NCI-H1092 (cell line): ENCODE results near the gene SAMD3.
"Not testable (repeated sequence)": the region's sequence is repeated elsewhere in the genome, so short reads cannot be mapped to it uniquely, and the experiment has no call there.

ENCODE experiments used
- DNase-seq: peaks from one replicate; lab custom pipeline; 2025; lab: John Stamatoyannopoulos, UW

The SAMD3 gene

DNA sequence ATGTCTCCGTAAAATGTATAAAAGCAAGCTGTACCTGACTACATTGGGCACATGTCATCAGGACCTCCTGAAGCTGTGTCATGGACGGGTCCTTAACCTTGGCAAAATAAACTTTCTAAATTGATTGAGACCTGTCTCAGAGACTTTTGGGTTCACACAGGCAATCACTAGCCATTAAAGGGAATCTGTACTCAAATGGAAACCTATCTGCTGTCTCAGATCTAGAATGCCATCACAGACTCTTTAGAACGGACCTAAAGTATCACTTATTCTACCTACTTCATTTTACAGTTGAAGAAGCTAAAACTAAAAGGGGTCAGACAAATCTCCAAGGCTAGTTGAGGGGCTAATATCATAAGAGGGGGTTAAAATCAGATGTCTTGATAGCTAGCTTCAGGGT lies 11.1 kb downstream of the SAMD3 start:
- DNase-seq: no peak

DNA sequence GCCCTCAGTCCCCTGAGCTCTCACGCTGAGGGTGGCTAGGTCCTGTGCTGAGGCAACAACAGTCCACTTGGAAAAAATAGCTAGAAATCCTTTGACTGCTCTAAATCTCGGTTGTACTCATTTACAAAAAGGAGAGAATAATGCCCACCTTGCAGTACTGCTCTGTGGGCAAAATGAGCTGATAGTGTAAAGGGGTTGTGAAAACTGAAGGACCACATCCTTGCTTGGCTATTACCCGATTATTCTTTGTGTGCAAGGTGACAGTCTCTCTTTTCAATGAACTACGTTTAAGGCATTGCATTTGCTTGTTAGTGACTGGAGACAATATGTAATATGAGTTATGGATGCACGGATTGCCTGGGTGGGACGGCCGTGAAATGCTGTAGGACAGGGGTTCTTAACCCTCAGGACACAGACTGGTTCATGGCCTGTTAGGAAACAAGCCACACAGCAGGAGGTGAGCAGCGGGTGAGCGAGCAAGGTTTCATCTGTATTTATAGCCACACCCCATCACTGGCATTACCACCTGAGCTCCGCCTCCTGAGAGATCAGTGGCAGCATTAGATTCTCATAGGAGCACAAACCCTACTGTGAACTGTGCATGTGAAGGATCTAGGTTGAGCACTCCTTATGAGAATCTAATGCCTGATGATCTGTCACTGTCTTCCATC lies 14.6 kb downstream of the SAMD3 start:
- DNase-seq: no peak

DNA sequence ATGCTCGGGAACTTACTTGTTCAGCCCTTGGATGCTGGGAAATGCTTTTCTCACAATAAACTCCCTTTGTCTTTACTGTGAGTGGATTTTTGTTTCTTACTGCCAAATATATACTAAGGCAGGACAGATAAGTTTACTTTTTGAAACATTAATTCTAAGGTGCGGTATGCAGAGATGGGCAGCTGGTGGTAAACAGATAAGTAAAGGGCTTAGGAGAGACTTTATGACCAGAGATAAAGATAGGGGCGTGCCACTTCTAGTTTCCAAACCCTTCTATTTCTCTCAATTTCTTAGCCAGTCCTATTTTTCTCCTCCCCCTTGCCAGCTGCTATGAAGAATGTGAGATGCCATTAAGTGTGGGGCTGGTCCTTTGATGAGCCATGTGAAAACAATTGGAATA lies 16.3 kb downstream of the SAMD3 start:
- DNase-seq: no peak

DNA sequence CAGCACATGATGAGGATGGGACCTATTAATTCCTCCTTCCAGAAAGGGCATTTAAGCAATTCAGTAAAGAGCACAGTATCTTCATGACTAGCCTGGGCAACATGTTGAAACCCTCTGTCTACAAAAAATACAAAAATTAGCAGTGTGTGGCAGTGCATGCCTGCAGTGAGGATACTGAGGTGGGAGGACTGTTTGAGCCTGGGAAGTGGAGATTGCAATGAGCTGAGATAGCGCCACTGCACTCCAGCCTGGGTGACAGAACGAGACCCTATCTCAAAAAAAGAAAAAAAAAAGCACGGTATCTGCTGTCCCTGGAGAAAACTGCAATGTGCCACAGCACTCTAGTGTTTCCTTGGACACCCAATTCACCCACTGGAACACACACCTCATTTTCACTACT lies 18.4 kb downstream of the SAMD3 start:
- DNase-seq: no peak

DNA sequence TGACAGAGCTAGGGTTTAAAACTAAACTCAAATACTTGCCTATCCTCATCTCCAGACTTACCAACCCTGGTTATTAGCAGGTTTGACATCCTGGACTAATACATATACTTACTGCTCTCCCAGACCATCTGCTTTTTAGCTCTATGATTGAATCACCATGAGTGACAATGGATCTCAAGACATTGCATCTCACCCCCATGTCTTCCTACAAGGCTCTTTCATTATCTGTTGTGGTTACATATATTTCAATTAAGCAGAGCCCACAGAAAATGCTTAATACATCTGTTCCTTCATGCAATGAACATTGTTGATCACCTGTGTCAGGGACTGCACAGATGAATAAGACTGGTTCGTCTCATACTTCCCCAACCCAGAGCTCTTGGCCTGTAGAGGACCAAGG lies 19.4 kb downstream of the SAMD3 start:
- DNase-seq: no peak

DNA sequence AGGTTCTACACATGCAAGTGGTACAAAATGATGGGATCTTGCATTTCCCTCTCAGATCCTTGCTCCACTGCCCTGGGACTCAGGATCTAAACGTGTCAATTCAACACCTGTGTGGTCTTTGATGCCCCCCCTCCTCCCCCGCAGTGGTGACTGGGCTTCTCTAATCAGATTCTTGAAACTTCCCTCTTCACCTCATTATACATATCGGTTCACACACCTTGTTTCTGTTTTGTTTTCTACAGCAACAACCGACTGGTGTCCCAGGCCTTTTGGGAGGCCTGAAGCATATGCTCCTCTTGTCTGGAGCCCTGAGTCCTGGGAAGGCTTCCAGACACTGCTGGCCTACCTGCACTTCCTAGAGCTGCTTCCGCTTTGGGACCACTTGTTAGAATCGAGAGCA lies 20.0 kb downstream of the SAMD3 start:
- no peak for DNase-seq

DNA sequence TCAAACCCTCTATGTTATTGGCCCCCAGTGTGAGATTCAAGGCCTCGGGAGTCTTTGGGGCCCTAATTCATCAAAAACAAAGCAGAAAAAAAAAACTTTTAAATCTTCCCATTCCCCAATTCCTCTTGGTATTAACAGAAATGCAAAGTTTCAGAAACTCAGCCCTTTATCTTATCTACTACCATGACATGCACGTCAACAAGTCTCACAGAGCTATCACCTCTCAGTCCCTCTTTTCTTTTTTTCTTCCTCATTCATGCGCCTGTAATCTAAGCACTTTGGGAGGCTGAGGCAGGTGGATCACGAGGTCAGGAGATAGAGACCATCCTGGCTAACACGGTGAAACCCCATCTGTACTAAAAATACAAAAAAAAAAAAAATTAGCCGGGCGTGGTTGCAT lies 22.7 kb downstream of the SAMD3 start:
- no peak for DNase-seq

DNA sequence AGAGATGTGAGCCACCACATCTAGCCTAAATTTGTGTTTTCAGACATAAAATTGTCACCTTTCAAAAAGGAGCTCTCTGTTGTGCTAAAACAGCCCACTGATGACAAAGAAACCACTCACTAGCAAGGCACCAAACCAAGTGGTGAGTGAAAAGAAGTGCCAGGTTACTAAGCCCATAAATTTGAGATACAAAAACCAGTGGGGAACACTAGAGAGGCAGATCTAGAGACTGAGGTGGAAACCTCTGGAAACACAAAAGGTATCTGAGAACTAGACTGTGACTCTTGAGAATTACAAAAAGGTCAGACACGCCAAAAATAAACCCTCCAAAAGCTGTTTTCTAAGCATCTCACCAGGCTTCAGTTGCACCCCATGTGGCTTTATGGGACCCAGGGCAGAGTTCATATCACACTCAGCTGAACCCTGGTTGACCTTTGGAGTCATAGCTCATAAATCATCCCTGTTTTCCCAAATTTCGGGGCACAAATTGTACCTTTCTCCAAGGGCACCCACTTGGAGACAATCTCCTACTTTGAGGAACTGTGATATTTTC lies 24.2 kb downstream of the SAMD3 start:
- DNase-seq: no peak

DNA sequence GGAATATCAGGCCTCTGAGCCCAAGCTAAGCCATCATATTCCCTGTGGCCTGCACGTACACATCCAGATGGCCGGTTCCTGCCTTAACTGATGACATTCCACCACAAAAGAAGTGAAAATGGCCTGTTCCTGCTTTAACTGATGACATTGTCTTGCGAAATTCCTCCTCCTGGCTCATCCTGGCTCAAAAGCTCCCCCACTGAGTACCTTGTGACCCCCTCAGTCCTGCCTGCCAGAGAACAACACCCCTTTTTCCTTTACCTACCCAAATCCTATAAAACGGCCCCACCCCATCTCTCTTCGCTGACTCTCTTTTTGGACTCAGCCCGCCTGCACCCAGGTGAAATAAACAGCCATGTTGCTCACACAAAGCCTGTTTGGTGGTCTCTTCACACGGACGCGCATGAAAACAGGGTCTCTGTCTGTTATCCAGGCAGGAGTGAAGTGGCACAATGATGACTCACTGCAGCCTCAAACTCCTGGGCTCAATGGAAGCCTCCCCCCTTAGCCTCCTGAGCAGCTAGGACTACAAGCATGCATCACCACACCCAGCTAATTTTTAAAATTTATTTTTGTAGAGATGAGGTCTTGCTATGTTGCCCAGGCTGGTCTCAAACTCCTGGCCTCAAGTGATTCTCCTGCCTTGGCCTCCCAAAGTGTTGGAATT lies 24.8 kb downstream of the SAMD3 start:
- not testable (repeated sequence) for DNase-seq

DNA sequence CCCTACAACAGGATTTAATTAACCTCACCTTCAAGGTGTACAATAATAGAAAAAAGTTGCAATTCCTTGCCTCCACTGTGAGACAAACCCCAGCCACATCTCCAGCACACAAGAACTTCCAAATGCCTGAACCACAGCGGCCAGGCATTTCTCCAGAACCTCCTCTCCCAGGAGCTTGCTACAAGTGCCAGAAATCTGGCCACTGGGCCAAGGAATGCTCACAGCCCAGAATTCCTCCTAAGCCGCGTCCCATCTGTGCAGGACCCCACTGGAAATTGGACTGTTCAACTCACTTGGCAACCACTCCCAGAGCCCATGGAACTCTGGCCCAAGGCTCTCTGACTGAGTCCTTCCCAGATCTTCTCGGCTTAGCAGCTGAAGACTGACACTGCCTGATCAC lies 28.3 kb downstream of the SAMD3 start:
- not testable (repeated sequence) for DNase-seq

DNA sequence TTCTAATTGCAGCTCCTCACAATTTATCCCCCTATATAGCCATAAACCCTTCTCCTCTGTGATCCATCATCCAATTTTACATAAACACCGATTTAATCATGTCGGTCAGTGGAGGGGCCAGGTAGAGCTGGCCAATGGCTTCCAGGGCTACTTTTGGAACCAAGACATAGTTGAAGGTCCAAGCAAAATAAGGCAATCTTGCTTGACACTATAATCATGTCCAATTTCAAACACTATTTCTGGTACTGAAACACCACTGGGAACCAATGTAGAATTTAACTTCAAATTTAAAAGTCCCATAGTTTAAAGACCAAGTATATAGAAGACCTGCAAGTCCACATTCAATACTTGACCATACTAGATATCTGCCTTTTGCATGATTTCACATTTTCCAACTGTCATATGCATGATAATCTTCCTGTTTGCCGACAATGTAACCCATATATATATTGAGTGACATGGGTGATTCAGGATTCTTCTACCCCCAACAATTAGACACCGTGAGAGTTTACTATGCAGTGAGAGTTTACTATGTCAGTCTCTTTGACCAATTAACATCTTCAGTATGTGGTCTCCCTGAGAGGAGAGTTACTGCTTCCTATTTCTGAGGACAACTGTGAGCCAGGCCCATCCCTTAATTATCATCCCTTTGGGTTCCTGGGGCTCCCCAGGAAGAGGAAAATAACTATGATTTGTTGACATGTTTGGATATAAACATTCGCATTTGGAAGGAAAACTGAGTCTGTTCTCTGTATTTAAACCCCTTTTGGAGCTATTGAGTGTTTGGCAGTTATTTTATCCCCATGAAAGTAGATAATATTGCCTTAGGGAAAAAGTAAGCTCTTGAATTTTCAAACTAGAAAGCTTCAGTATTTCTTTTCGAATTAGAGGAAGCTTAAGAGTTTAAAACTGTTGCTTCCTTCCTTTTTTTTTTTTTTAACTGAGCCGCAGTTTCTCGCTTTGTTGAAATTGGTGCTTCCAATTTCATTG lies 31.8 kb downstream of the SAMD3 start:
- no peak for DNase-seq

DNA sequence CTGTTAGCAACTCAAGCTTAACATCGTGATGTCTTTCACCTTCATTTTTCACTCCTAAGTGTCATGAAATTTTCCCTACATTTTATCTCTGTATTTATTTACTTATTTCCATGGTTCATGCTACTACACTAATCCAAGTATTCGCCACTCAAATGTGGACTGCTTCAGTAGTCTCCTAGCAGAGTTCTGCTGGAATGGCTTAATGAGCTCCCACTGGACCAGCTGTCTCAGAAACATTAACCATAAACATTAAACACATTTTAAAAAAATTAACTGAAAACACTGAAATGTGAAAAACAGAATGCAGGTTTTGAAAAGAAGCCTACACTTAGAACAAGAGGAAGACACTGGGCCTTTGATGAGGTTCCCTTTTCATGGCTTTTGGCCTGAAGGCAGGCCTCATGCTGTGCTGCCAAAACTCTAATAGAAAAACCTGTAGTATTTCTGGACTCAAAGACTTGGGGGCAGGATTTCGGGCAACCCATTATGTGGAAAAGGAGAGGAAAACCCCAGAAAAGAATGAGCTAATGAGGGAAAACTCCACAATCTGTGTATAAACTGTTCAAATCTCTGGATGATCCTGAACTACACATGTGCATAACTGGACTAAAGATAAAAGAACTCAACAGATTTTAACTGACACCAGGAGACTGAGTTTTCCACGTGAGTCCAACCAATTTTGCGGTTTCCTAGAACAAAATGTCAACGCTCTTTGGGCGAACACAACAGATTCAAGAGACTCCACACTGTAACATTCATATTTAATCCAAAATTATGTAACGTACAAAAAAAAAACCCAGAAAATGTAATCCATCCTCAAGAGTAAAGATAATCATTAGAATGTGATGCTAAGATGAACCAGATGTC lies 33.0 kb downstream of the SAMD3 start:
- no peak for DNase-seq

DNA sequence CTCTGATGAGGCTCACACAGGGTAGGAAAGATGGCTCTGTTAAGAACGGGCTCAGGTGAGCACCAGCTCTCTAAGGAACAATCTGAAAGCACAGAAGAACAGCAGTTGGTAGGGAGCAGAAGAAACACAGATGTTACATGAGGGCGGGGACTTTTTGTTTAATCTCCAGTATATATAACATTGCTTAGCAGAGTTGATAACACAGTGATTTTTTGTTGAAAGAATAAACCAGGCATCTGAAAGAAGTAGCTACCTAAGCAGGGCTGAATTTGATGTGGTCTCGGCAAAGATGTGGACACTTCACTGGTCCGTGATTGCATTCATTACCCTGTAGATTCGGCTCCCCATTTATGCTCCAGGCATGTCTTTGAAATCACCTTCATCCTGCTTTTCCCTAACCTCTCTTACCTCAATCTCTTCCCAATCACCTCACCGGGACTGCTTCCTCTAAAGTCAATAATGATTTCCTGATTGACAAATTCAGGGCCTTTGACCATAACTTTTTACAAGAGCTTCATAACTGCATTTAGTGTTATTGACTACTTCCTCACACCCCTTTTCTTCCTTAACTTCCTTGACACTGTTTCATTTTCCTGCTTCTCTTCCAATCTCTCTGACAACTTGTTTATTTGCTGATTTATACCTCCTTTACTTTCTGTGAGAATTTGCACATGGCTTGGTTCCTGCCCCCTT lies 34.4 kb downstream of the SAMD3 start:
- DNase-seq: no peak

DNA sequence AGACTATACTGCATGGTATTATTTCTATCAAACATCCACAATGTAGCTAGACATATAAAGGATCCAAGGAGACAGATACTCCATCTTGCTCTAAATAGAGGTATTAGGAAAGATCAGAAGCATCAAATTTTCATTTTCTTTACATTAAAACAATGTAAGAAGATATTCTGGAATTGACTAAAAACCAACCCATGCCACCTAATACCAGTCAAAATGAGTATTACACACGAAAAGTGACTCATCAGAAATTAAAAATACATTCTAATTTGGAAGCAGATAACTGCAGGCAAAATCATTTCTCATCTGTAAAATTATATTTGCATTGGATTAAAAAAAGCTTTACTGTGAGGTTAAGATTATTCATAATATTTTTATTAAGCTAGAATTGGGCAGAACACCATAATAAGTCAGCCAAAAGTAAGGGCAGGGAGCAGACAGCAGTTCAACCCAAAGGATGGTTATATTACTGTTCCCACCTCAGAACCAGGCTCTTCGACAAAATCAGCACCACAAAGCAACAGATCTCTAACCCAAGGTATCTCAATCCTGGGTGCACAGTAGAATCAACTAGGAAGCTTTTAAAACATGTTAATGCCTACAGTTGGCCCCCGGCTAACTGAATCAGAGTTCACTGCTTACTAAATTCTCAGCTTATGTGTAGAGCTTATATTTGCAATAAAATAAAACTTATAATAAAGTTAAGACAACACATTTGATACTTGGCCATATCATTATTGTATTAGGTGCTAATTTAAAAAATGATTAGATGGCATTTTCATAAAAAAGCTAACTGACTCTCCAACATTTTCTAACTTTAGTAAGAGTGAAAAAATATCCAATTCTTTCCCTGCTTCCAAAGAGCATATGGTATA lies 35.2 kb downstream of the SAMD3 start:
- no peak for DNase-seq

DNA sequence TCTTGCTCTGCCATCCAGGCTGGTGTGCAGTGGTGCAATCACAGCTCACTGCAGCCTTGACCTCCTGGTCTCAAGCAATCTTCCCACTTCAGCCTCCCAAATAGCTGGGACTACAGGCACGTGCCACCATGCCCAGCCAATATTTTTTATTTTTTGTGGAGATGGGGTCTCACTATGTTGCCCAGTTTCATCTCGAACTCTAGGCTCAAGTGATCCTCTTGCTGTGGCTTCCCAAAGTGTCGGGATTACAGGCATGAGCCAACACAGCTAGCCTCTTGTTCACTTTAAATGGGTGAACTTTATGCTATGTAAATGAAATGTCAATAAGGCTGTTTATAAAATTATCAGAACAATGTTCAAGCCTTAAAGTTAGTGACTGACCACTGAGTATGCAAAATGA lies 37.1 kb downstream of the SAMD3 start:
- no peak for DNase-seq

DNA sequence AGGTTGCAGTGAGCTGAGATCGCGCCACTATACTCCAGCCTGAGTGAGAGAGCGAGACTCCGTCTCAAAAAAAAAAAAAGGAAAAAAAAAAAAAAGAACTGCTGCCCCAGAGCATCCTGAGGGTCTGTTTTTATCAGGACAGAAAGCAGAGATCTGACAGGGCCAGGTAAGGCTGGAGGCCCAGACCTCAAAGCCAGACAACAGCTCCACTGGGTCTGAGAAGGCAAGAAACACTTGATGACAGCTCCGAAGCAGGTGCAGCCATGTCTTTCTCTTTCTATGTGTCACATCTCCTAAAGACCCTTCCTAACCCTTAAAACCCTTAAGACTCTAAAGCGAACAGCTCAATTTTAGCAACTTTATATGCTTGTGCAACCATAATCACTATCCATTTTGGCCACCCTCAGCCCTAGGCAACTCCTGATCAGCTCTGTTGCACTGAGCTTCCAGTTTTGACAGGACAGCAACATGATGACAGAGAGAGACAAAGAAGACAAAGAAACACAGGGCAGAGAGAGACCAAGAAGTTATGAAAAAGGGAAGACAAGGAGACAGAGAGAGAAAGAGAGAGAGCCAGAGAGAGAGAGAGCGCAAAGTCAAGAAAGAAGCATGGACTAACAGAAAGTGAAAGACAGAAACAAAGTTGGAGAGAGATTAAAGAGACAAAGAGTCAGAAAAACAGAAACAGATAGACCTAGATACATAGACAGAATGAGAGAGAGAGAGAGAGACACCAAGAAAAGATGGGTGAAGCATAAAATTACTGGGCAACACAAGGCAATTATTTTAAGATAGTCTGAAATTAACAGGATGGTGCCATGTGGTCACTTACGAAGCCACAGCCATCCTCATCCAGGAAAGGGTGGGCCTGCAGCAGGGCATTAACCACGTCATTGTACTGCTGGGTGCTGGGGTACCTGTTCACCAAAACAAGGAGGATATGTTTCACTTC lies 39.2 kb downstream of the SAMD3 start:
- no peak for DNase-seq

DNA sequence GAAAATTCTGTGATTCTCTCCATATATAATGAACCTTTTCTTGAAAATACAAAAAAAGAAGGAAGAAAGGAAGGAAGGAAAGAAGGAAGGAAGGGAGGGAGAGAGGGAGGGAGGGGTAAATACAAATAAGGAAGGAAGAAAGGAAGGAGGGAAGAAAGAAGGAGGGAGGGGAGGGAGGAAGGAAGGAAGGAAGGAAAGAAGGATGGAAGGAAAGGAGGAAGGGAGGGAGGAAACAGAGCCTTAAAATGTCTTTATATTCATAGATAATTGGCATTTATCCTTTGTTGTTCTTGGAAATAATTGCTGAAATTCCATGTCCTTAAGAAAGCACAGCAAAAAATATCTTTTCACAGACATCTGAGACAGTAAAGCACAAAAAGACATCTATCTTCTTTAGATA lies 40.3 kb downstream of the SAMD3 start:
- no peak for DNase-seq

DNA sequence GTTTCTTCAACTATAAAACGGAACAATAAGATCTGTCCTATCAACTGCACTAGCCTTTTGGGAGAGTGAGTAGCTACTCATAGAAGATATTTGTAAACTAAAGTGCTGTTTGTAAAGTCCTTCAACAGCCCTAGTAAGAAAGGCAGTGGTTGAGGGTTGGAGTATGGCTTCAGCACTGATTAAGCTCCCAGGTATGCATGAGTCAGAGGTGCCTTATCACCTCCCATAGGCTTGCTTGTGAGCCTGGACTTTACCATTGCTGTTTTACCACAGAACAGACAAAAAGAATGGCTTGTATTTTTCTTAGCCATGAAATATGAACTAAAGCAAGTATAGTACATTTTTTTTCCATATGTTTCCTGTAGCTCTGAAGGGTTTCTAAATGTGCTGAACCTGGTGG lies 44.1 kb downstream of the SAMD3 start:
- no peak for DNase-seq

DNA sequence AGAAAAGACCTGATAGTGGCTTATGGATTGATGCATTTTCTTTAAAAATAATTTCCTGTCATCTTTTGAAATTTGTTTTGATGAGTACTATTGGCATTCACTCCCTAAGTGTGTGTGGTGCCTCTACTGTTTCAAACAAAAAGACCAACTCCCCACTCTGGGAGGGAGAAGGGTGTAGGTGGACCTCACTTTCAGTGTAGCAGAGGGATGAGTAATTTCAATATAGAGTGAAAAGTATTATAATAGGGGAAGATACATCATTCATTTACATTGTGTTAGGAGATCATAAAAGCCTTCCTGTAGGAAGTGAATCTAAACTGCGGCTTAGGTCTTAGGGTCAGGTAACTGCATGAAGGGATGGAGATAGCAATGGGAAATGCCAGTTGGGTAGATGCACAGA lies 46.4 kb downstream of the SAMD3 start:
- DNase-seq: no peak
